ENCODE results near the gene NFIX. TPM values are rescaled to one million over a fixed set of nuclear protein-coding genes. Genes with fewer than 3 reads are reported as not detected.
"Not testable (repeated sequence)": the region's sequence is repeated elsewhere in the genome, so short reads cannot be mapped to it uniquely, and the experiment has no call there.

NFIX gene
- total RNA-seq, 2 experiments from 2014 or later = 1.2 to 1.5 TPM

GRCh38 chr19:12969292-12969988 is 25.8 kb upstream of the NFIX start, which contains the start of gene DAND5:
TSS of gene DAND5 (plus strand) at chr19:12969576. CDS start at chr19:12969661, 85 bp downstream.
- H3K27ac Mint-ChIP-seq = no peak within 1 kb of the TSS
- H3K4me3 Mint-ChIP-seq = no peak within 1 kb of the TSS
- H3K27me3 Mint-ChIP-seq = no peaks in the 10 kb centered on the region
- ChIA-PET CTCF (interaction anchor here (1.9 to 5.9 kb wide), 2 partner anchors 9 kb away, joined by 5 to 98 read pairs; no protein-coding TSS in a partner anchor), POLR2A (no interaction called here)
- no peaks in the 10 kb centered on the region for H3K36me3 Mint-ChIP-seq (ENCODE audit: low read depth)
- peaks cover 8% of the 10 kb centered on the region for H3K4me1 Mint-ChIP-seq
- no peak for DNase-seq
- no peaks in the 10 kb centered on the region for H3K9me3 Mint-ChIP-seq

DNA sequence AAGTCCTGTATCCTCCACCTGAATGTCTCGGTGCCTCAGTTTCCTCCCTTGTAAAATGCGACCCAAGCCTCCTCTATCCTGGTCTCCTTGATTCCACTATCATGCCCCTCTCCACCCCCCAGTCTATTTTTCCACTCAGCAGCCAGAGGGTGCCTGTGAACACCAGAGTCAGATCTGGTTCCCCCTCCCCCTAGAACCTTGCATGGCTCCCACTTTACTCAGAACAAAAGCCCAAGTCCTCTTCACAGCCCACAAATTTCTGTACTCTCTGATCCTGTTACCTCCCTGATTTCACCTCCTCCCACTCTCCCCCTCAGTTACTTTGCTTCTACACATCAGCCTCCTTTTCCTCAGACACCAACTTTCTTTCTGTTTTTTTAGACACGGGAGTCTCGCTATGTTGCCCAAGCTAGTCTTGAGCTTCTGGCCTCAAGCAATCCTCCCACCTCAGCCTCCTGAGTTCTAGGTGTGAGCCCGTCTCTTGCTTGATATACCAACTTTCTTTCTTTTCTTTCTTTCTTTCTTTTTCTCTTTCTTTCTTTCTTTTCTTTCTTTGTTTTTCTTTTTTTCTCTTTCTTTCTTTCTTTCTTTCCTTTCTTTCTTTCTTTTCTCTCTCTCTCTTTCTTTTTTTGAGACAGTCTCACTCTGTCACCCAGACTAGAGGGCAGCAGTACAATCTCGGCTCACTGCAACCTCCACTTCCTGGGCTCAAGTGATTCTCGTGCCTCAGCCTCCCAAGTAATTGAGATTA is 25.0 kb upstream of the NFIX start:
- Mint-ChIP-seq H3K9me3 (no peaks in the 10 kb centered on the region), H3K27ac (no peak overlapping the region), H3K4me1 (peaks cover 3% of the 10 kb centered on the region), H3K36me3 (ENCODE audit: low read depth) (no peaks in the 10 kb centered on the region), H3K4me3 (no peak overlapping the region), H3K27me3 (no peaks in the 10 kb centered on the region)
- ChIA-PET POLR2A (no interaction called here), CTCF (interaction anchor here (1.9 kb wide), 1 partner anchor 10 kb away, joined by 5 read pairs; no protein-coding TSS in a partner anchor)
- DNase-seq = no peak

- Mint-ChIP-seq H3K4me1 (no peaks in the 10 kb centered on the region), H3K27ac (no peak overlapping the region), H3K9me3 (no peaks in the 10 kb centered on the region), H3K4me3 (no peak overlapping the region), H3K36me3 (ENCODE audit: low read depth) (no peaks in the 10 kb centered on the region), H3K27me3 (peaks cover 7% of the 10 kb centered on the region)
- DNase-seq = no peak
- ChIA-PET CTCF (interaction anchor here (0.8 to 10.8 kb wide), 2 partner anchors 7 to 88 kb away, joined by 3 to 98 read pairs; partner anchors contain the start of gene DAND5), POLR2A (no interaction called here)
These were observed 22.0 kb upstream of the NFIX start for GRCh38 chr19:12973236-12973635.

DNA sequence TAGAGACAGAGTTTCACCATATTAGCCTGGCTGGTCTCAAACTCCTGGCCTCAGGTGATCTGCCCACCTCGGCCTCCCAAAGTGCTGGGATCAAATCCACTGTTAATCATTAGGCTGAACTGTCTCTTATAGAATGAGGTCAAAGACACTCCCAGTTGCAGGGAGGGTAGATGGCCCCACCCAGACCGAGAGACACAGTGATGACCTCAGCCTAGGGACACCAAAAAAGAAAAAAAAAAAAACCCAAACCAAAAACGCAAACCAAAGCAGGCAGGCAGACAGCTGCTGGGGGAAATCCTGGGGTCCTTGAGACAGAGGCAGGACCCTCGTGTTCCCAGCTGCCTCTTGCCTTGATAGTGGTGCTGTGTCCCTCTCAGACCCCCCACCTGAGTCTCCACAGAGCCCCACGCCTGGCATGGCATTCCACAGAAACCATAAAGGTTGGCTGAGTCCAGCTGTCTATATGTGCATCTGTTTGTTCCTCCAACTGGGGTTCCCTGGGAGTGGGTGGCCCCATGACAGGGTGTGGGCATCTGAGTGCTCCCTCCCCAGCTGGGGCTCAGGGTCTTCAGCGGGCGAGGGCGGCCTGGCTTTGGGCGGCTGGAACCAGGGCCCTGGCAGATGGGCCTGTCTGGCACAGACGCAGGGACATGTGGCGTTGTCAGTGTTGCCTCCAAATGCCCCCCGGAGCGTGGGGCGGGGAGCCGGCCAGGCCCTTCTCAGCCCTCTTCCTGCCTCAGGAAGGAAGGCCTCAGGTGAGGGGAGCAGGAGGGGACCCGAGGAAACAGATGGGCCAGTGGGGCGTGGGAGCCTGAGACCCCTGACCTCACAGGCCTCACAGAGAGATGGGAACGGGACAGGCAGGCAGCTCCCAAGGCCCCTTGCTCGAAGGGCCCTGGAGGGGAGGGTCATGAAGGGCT is 20.7 kb upstream of the NFIX start:
- Mint-ChIP-seq H3K4me3 (no peak overlapping the region), H3K4me1 (no peaks in the 10 kb centered on the region), H3K36me3 (ENCODE audit: low read depth) (no peaks in the 10 kb centered on the region), H3K9me3 (no peaks in the 10 kb centered on the region), H3K27ac (peak overlapping the region; percentile 25), H3K27me3 (peaks cover 7% of the 10 kb centered on the region)
- ChIA-PET POLR2A (no interaction called here), CTCF (interaction anchor here (0.9 to 10.8 kb wide), 5 partner anchors 8 to 130 kb away, joined by 3 to 98 read pairs (median 6); partner anchors contain the start of gene DAND5)
- no peak for DNase-seq

DNA sequence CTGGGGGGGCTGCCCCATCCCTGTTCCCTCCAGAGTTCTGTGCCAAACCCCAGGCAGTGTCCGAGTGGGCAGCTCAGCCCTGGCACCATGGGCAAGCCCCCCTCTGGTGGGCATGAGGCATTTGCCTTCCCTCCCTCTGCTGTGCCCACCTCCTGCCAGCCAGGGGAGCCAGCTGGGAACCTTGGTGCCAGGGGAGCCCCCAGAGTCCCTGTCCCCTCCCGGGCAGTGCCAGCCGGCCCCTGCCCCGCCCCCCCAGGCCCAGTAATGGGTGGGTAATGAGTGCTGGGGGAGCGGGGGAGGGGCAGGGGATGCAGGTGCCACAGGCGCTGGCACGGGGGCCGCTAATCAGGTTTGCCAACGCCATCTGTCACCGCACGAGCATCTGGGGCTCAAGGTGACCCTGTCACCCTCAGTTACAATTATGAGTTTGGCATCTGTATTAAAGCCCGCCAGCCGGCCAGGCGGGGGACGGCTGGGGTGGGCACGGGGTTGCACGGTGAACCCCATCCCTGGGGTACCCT is 20.0 kb upstream of the NFIX start:
- CTCF ChIA-PET = interaction anchor here (0.6 to 10.8 kb wide), 6 partner anchors 9 to 130 kb away, joined by 3 to 98 read pairs (median 6); partner anchors contain the start of gene DAND5
- no peak overlapping the region for H3K4me3 Mint-ChIP-seq
- POLR2A ChIA-PET = no interaction called here

GRCh38 chr19:12976109-12976508 is 19.2 kb upstream of the NFIX start:
- H3K36me3 Mint-ChIP-seq (ENCODE audit: low read depth); H3K4me3 Mint-ChIP-seq; POLR2A ChIA-PET; H3K9me3 Mint-ChIP-seq; DNase-seq; H3K27ac Mint-ChIP-seq; H3K27me3 Mint-ChIP-seq; H3K4me1 Mint-ChIP-seq: not testable (repeated sequence)
- CTCF ChIA-PET = interaction anchor here (1.0 to 10.8 kb wide), 6 partner anchors 10 to 129 kb away, joined by 3 to 98 read pairs (median 10); partner anchors contain the start of gene DAND5

More for the DNA sequence above, 20.0 kb upstream of the NFIX start:
- no peaks in the 10 kb centered on the region for H3K36me3 Mint-ChIP-seq (ENCODE audit: low read depth)
- no peaks in the 10 kb centered on the region for H3K4me1 Mint-ChIP-seq
- H3K27me3 Mint-ChIP-seq = peaks cover 7% of the 10 kb centered on the region
- DNase-seq = no peak
- no peaks in the 10 kb centered on the region for H3K9me3 Mint-ChIP-seq
- H3K27ac Mint-ChIP-seq = no peak overlapping the region

DNA sequence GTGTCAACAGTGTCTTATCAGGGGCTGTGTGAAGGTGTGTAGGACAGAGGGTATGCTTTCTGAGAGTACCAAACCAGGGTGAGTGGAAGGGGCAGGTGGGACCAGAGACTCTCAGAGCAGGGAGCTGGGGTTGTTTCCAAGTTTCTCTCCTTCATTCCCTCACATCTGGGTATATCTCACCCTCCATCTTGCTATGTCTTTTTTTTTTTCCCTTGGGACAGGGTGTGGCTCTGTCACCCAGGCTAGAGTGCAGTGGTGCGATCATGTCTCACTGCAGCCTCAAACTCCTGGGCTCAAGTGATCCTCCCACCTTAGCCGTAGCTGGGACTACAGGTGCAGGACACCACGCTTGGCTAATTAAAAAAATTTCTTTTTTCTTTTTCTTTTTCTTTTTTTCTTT is 15.3 kb upstream of the NFIX start:
- ChIA-PET POLR2A (no interaction called here), CTCF (interaction anchor here (1.9 to 10.8 kb wide), 2 partner anchors 14 to 114 kb away, joined by 7 to 98 read pairs; partner anchors contain the start of gene DAND5)
- Mint-ChIP-seq H3K4me1 (no peaks in the 10 kb centered on the region), H3K9me3 (no peaks in the 10 kb centered on the region), H3K27me3 (peaks cover 7% of the 10 kb centered on the region), H3K27ac (no peak overlapping the region), H3K36me3 (ENCODE audit: low read depth) (no peaks in the 10 kb centered on the region), H3K4me3 (no peak overlapping the region)
- no peak for DNase-seq

- H3K36me3 Mint-ChIP-seq (ENCODE audit: low read depth) = no peaks in the 10 kb centered on the region
- no peaks in the 10 kb centered on the region for H3K9me3 Mint-ChIP-seq
- DNase-seq = no peak
- no peak overlapping the region for H3K4me3 Mint-ChIP-seq
- ChIA-PET POLR2A (no interaction called here), CTCF (interaction anchor here (0.7 to 10.8 kb wide), 5 partner anchors 16 to 112 kb away, joined by 3 to 98 read pairs (median 3); partner anchors contain the start of gene DAND5)
- no peaks in the 10 kb centered on the region for H3K4me1 Mint-ChIP-seq
- H3K27me3 Mint-ChIP-seq = peaks cover 1% of the 10 kb centered on the region
- H3K27ac Mint-ChIP-seq = no peak overlapping the region
These were observed 12.6 kb upstream of the NFIX start for GRCh38 chr19:12982648-12983047.

GRCh38 chr19:12983091-12983490 is 12.2 kb upstream of the NFIX start:
- Mint-ChIP-seq H3K4me3 (no peak overlapping the region), H3K36me3 (ENCODE audit: low read depth) (no peaks in the 10 kb centered on the region), H3K4me1 (no peaks in the 10 kb centered on the region), H3K27ac (no peak overlapping the region), H3K27me3 (no peaks in the 10 kb centered on the region), H3K9me3 (no peaks in the 10 kb centered on the region)
- no peak for DNase-seq
- ChIA-PET POLR2A (no interaction called here), CTCF (interaction anchor here (0.7 to 10.8 kb wide), 4 partner anchors 17 to 78 kb away, joined by 3 to 98 read pairs (median 10); partner anchors contain the start of gene DAND5)

DNA sequence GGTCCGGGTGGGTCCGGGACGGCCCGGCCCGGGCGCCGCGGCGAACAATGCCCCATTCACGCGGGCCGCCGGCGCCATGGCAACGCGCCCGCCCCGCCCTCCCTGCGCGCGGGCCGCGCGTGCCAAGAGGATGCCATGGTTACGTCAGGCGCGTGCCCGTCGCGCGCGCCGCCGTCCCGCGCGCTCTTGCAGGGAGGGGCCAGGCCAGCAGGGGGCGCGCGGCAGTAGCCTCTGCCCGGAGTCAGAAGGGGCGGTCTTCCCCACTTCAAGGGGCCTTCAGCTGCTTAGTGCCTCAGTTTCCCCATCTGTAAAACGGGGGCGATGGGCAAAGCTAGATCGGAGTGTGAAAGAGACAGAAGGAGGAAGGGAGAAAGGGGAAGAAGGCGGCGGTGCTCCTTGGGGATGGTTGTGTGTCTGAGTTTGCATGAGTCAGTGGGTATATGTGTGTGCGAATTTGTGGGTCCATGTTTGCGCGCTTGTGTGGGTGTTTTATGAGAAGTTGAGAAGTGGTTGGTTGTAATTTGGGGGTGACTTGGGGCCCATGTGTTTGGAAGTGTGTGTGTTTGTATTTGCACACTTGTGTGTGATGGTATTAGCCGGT is 11.6 kb upstream of the NFIX start:
- CTCF ChIA-PET = interaction anchor here (0.5 to 10.8 kb wide), 5 partner anchors 17 to 166 kb away, joined by 3 to 98 read pairs (median 3); partner anchors contain the start of gene DAND5
- no peak overlapping the region for H3K27ac Mint-ChIP-seq
- no peaks in the 10 kb centered on the region for H3K27me3 Mint-ChIP-seq
- peak; percentile 73 for DNase-seq
- H3K36me3 Mint-ChIP-seq (ENCODE audit: low read depth) = no peaks in the 10 kb centered on the region
- H3K9me3 Mint-ChIP-seq = no peaks in the 10 kb centered on the region
- no peaks in the 10 kb centered on the region for H3K4me1 Mint-ChIP-seq
- POLR2A ChIA-PET = interaction anchor here (0.5 kb wide), 1 partner anchor 12 kb away, joined by 4 read pairs; no protein-coding TSS in a partner anchor
- no peak overlapping the region for H3K4me3 Mint-ChIP-seq

- CTCF ChIA-PET = interaction anchor here (0.5 to 10.8 kb wide), 4 partner anchors 18 to 166 kb away, joined by 3 to 98 read pairs (median 10); partner anchors contain the start of gene DAND5
- POLR2A ChIA-PET = interaction anchor here (0.5 kb wide), 1 partner anchor 13 kb away, joined by 4 read pairs; no protein-coding TSS in a partner anchor
- Mint-ChIP-seq H3K27ac (no peak overlapping the region), H3K4me1 (no peaks in the 10 kb centered on the region), H3K36me3 (ENCODE audit: low read depth) (no peaks in the 10 kb centered on the region), H3K9me3 (no peaks in the 10 kb centered on the region), H3K27me3 (no peaks in the 10 kb centered on the region), H3K4me3 (no peak overlapping the region)
- no peak for DNase-seq
These were observed 11.1 kb upstream of the NFIX start for GRCh38 chr19:12984143-12984627.

Measured in activated CD4-positive, alpha-beta T cell treated with anti-CD3 and anti-CD28 coated beads, Interleukin-2, amount 10 ng/mL, durations not matched to agents 7 days and 5 days (primary cell).